Endodermal cell (in vitro differentiated cells): ENCODE measurements around the gene F8A2. TPM values are rescaled to one million over a fixed set of nuclear protein-coding genes. Genes with fewer than 3 reads are reported as not detected.
"Not testable (repeated sequence)": the region's sequence is repeated elsewhere in the genome, so short reads cannot be mapped to it uniquely, and the experiment has no call there.

Source experiments
- DNase-seq: peaks from one replicate; pipeline ENCODE4 v3.0.0-alpha.2; 2017
- H3K27ac ChIP-seq: 2 replicates; pipeline ENCODE4 v1.5.1; 2013; ENCODE audit warnings: mild to moderate bottlenecking, low read depth, low read length, moderate library complexity
- H3K27me3 ChIP-seq: 2 replicates; pipeline ENCODE4 v1.6.1; 2013; ENCODE audit warnings: mild to moderate bottlenecking, low read length, moderate library complexity; ENCODE audit not compliant: insufficient read depth, control insufficient read depth, poor library complexity, severe bottlenecking
- H3K36me3 ChIP-seq: 2 replicates; pipeline ENCODE4 v1.7.0; 2013; ENCODE audit warnings: mild to moderate bottlenecking, low read length, moderate library complexity; ENCODE audit not compliant: control insufficient read depth, insufficient read depth
- H3K4me1 ChIP-seq: one replicate; pipeline ENCODE4 v1.7.0; 2013; ENCODE audit warnings: low read length; ENCODE audit not compliant: control insufficient read depth, insufficient read depth
- H3K4me3 ChIP-seq: 2 replicates; pipeline ENCODE4 v1.5.1; 2013; ENCODE audit warnings: mild to moderate bottlenecking, low read length, moderate library complexity
- H3K9ac ChIP-seq: 2 replicates; pipeline ENCODE4 v1.6.1; 2013; ENCODE audit warnings: mild to moderate bottlenecking, low read length, moderate library complexity; ENCODE audit not compliant: poor library complexity, severe bottlenecking; ENCODE audit errors: extremely low read depth
- H3K9me3 ChIP-seq: 2 replicates; pipeline ENCODE4 v1.6.1; 2013; ENCODE audit warnings: mild to moderate bottlenecking, low read length, moderate library complexity; ENCODE audit not compliant: control insufficient read depth
- H3K27ac Mint-ChIP-seq: 2 replicates; pipeline ENCODE4 v1.8.0; 2020; ENCODE audit warnings: mixed read lengths
- H3K27me3 Mint-ChIP-seq: 2 replicates; pipeline ENCODE4 v1.8.0; 2021; ENCODE audit warnings: mild to moderate bottlenecking, mixed read lengths; ENCODE audit not compliant: insufficient read depth
- H3K36me3 Mint-ChIP-seq: 2 replicates; pipeline ENCODE4 v1.8.0; 2020; ENCODE audit warnings: low read depth, mixed read lengths
- H3K4me1 Mint-ChIP-seq: 2 replicates; pipeline ENCODE4 v1.8.0; 2020; ENCODE audit warnings: mixed read lengths
- H3K4me3 Mint-ChIP-seq: 2 replicates; pipeline ENCODE4 v1.8.0; 2020; ENCODE audit warnings: mild to moderate bottlenecking, moderate library complexity, mixed read lengths
- H3K9me3 Mint-ChIP-seq: 2 replicates; pipeline ENCODE4 v1.8.0; 2020; ENCODE audit warnings: mild to moderate bottlenecking, mixed read lengths
- CTCF ChIP-seq: fragments of 200-600 bp; sonication (generic); conservative IDR thresholded peaks from 2 replicates; pipeline ENCODE4 v1.5.0; 2021; ENCODE audit warnings: antibody characterized with exemption, mild to moderate bottlenecking
- WGBS, 2 experiments: methylation state at CpG; one replicate each; pipeline versions ENCODE4 v1.1.5 to v1.1.7; 2013; ENCODE audit warnings: missing lambda C conversion rate in 2 of 2, mixed read lengths in 1 of 2; ENCODE audit not compliant: insufficient coverage in 1 of 2, insufficient read length in 1 of 2; 5-methylcytosine and 5-hydroxymethylcytosine counted together
- total RNA-seq, 2 donors: library from RNA; stranded (reverse); fragmentation: NEBNext Ultra II Directional in 1 of 2; extraction: Animal tissue kit (Norgen Biotek cat#: 25700) in 1 of 2; gene quantifications; 2 replicates in 1 of 2; 3 replicates in 1 of 2; pipeline ENCODE4 v1.2.1, GENCODE V29; 2021

Gene F8A2
- total RNA-seq, 2 donors from 2014 or later = not detected

DNA sequence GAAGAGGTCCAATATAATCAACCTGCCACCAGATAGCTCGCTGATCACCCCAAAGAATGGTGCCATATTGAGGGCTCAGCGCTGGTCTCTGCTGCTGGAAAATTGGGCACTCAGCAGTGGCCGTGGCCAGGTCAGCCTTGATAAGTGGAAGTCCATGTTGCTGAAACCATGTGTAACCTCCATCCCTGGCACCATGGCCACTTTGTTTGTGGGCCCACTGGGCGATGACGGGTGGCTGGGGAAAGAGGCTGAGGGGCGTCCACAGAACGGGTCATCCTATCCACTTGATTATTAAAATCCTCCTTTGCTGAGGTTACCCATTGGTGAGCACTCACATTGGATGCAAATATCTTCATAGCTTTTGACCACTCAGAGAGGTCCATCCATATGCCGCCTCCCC is 7.7 kb downstream of the F8A2 start:
- H3K9ac ChIP-seq = no peak overlapping the region
- WGBS, 2 experiments = 96 to 100% methylated on average over 2 to 8 of the region's 8 CpGs
- H3K4me3 ChIP-seq = no peak overlapping the region
- peaks cover 21% of the 10 kb centered on the region for H3K36me3 Mint-ChIP-seq
- H3K36me3 ChIP-seq = no peaks in the 10 kb centered on the region
- peaks cover 1% of the 10 kb centered on the region for H3K27me3 Mint-ChIP-seq
- no peak for DNase-seq
- H3K4me3 Mint-ChIP-seq = no peak overlapping the region
- peaks cover 5% of the 10 kb centered on the region for H3K9me3 ChIP-seq
- no peak overlapping the region for H3K27ac ChIP-seq
- H3K9me3 Mint-ChIP-seq = peaks cover 75% of the 10 kb centered on the region
- no peak for TF ChIP-seq CTCF
- no peaks in the 10 kb centered on the region for H3K4me1 ChIP-seq
- no peaks in the 10 kb centered on the region for H3K27me3 ChIP-seq
- H3K27ac Mint-ChIP-seq = no peak overlapping the region
- no peaks in the 10 kb centered on the region for H3K4me1 Mint-ChIP-seq

- not testable (repeated sequence) for H3K27me3 Mint-ChIP-seq, H3K36me3 ChIP-seq, H3K36me3 Mint-ChIP-seq, H3K27ac Mint-ChIP-seq, H3K4me3 Mint-ChIP-seq, H3K4me1 Mint-ChIP-seq, H3K4me3 ChIP-seq, H3K9me3 ChIP-seq, H3K4me1 ChIP-seq, H3K9ac ChIP-seq, H3K27me3 ChIP-seq, H3K27ac ChIP-seq, DNase-seq
- 87 to 98% methylated on average over 6 to 7 of the region's 7 CpGs for WGBS, 2 experiments
- peaks cover 82% of the 10 kb centered on the region for H3K9me3 Mint-ChIP-seq
Measured at GRCh38 chrX:155394747-155395276, 12.9 kb downstream of the F8A2 start.

- Histone ChIP-seq H3K4me1 (no peaks in the 10 kb centered on the region), H3K27ac (no peak overlapping the region), H3K9me3 (no peaks in the 10 kb centered on the region), H3K9ac (no peak overlapping the region), H3K27me3 (no peaks in the 10 kb centered on the region), H3K36me3 (no peaks in the 10 kb centered on the region), H3K4me3 (no peak overlapping the region)
- DNase-seq = no peak
- no peaks in the 10 kb centered on the region for H3K4me1 Mint-ChIP-seq
- WGBS, 2 experiments = 85% methylated on average over 2 of the region's 2 CpGs; no CpG with 5 or more reads in 1 of the 2 experiments
- H3K36me3 Mint-ChIP-seq = peaks cover 4% of the 10 kb centered on the region
- TF ChIP-seq CTCF = no peak
- H3K27ac Mint-ChIP-seq = no peak overlapping the region
- no peak overlapping the region for H3K4me3 Mint-ChIP-seq
- no peaks in the 10 kb centered on the region for H3K27me3 Mint-ChIP-seq
- H3K9me3 Mint-ChIP-seq = peaks cover 73% of the 10 kb centered on the region
Measured at GRCh38 chrX:155406429-155406828, 24.5 kb downstream of the F8A2 start.

DNA sequence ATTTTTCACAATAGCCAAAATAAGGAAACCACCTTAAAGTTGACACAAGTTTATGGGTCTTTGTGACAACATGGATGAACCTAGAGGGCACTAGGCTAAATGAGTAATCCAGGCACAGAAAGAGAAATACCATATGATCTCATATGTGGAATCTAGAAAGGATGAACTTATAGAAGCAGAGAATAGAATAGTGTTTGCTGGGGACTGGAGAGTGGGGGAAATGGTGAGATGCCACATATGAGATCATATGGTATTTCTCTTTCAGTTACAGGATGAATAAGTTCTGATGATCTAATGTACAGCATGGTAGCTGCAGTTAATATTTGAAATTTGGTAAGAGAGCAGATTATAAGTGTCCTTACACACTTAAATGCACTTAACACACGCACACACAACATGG is 35.9 kb downstream of the F8A2 start:
- no peak overlapping the region for H3K4me3 Mint-ChIP-seq
- Histone ChIP-seq H3K9me3 (no peaks in the 10 kb centered on the region), H3K27ac (no peak overlapping the region), H3K27me3 (no peaks in the 10 kb centered on the region), H3K4me1 (no peaks in the 10 kb centered on the region), H3K36me3 (no peaks in the 10 kb centered on the region), H3K4me3 (no peak overlapping the region), H3K9ac (no peak overlapping the region)
- H3K36me3 Mint-ChIP-seq = no peaks in the 10 kb centered on the region
- H3K4me1 Mint-ChIP-seq = no peaks in the 10 kb centered on the region
- no peak for DNase-seq
- no peak overlapping the region for H3K27ac Mint-ChIP-seq
- no peak for TF ChIP-seq CTCF
- H3K9me3 Mint-ChIP-seq = peaks cover 52% of the 10 kb centered on the region
- no CpG with 5 or more reads among the region's 1 CpG for WGBS, 2 experiments
- H3K27me3 Mint-ChIP-seq = no peaks in the 10 kb centered on the region
